ENCODE measurements around the gene NFIB. TPM values are rescaled to one million over a fixed set of nuclear protein-coding genes. Genes with fewer than 3 reads are reported as not detected.

NFIB gene
- total and polyA plus RNA-seq, 2 of the 8 experiments (the other 6 are each of a cell fraction or from before 2014, with no cell fraction given) = 2.6 to 13.1 TPM

DNA sequence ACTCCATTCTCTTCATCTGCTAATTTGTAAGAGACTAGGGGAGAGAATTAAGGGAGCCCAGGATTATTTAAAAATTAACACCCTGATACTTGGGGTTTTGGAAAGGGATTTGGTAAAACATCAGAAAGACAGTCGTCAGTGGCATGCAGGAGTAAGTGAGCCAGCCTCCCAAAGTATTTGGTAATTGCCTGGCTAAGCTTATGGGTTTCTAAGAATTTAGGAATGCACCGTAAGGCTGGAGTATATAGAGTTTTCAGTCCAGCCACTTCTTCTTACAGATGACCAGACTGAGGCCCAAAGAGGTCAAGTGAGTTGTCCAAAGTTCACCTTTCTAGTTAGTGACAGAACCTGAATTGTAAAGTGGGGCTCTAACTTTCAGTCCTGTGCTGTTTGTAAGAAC, 25.8 kb upstream of the NFIB start:
- H3K9me3 ChIP-seq (ENCODE audit: insufficient read depth in 2 of 2, low read depth in 1 of 2, low read length in 1 of 2) = no peaks in the 10 kb centered on the region; a peak in 1 of 4 replicates
- TF ChIP-seq TBP (IDR thresholded peaks at IDR 0.05; ENCODE audit: low read depth, low read length) = no peak
- no peak for TF ChIP-seq CHD1 (IDR thresholded peaks at IDR 0.05; ENCODE audit: low read depth, low read length)
- no peak for TF ChIP-seq KDM5A (IDR thresholded peaks at IDR 0.05; ENCODE audit: low read length)
- TF ChIP-seq SP2 (IDR thresholded peaks at IDR 0.05; ENCODE audit: low read length) = no peak
- no peak for TF ChIP-seq TAF7 (optimal IDR thresholded peaks at IDR 0.05; ENCODE audit: borderline replicate concordance, low read depth, low read length)
- no peak for TF ChIP-seq RAD21 (IDR thresholded peaks at IDR 0.05 in 1 of 2, conservative IDR thresholded peaks at IDR 0.05 in 1 of 2; ENCODE audit: low read depth in 2 of 2, low read length in 2 of 2)
- no peak for TF ChIP-seq RFX5 (IDR thresholded peaks at IDR 0.05; ENCODE audit: borderline replicate concordance, low read depth, low read length)
- TF ChIP-seq HDAC2 (IDR thresholded peaks at IDR 0.05; ENCODE audit: borderline replicate concordance in 1 of 2, low read depth in 2 of 2, low read length in 2 of 2) = no peak
- no peak for TF ChIP-seq SP4 (IDR thresholded peaks at IDR 0.05; ENCODE audit: low read length)
- no peak for TF ChIP-seq SUZ12 (IDR thresholded peaks at IDR 0.05; ENCODE audit: low read length)
- no peak for TF ChIP-seq SIN3A (conservative IDR thresholded peaks at IDR 0.05 in 1 of 2, IDR thresholded peaks at IDR 0.05 in 1 of 2; ENCODE audit: low read depth in 1 of 2, low read length in 2 of 2)
- no peak for TF ChIP-seq CBX5 (IDR thresholded peaks at IDR 0.05; ENCODE audit: low read depth, low read length)
- no peak for TF ChIP-seq ASH2L (IDR thresholded peaks at IDR 0.05; ENCODE audit: low read length)
- no peak for TF ChIP-seq CEBPB (IDR thresholded peaks at IDR 0.05; ENCODE audit: low read depth, low read length)
- peaks cover 2% of the 10 kb centered on the region; the same call in 1 of the 2 replicates for H3K23me2 ChIP-seq (ENCODE audit: low read depth, low read length)
- H2BK120ac ChIP-seq (replicated peaks; ENCODE audit: low read depth, low read length) = no peak overlapping the region
- no peaks in the 10 kb centered on the region for H3K36me3 ChIP-seq (ENCODE audit: control insufficient read depth in 2 of 4, insufficient read depth in 4 of 4, low read length in 3 of 4)
- no peak overlapping the region for H2AFZ ChIP-seq (ENCODE audit: low read length)
- no peak overlapping the region for H3K56ac ChIP-seq (replicated peaks; ENCODE audit: insufficient read length, low read depth, low read length)
- H3K4me1 ChIP-seq (replicated peaks in 1 of 4; ENCODE audit: control insufficient read depth in 3 of 4, insufficient read depth in 4 of 4, low read length in 3 of 4) = peaks cover 8 to 29% (median 16%) of the 10 kb centered on the region in 4 experiments; a peak in 6 of 7 replicates
- no peaks in the 10 kb centered on the region for H3K79me1 ChIP-seq (ENCODE audit: low read depth, low read length)
- no peak overlapping the region for H3K4me2 ChIP-seq (ENCODE audit: insufficient read depth in 1 of 2, low read depth in 2 of 2, low read length in 2 of 2)
- ChIA-PET POLR2A (ENCODE audit: partially characterized antibody) (no interaction called here), CTCF (ENCODE audit: partially characterized antibody) (interaction anchor here (0.6 to 1.2 kb wide), 4 partner anchors 13 to 636 kb away, joined by 3 to 4 read pairs (median 3); no protein-coding TSS in a partner anchor)
- no peak overlapping the region for H4K5ac ChIP-seq (ENCODE audit: insufficient read length, low read depth, low read length)
- H3K4me3 ChIP-seq (ENCODE audit: extremely low read depth in 1 of 4, insufficient read depth in 2 of 4, low read depth in 3 of 4, low read length in 4 of 4) = no peak overlapping the region
- no peaks in the 10 kb centered on the region for H4K20me1 ChIP-seq (replicated peaks in 1 of 2; ENCODE audit: control insufficient read depth in 1 of 2, insufficient read depth in 2 of 2, low read length in 2 of 2)
- H3K27ac ChIP-seq (ENCODE audit: low read depth, low read length) = no peak overlapping the region
- no peak overlapping the region for H3K23ac ChIP-seq (ENCODE audit: insufficient read length)
- DNase-seq (ENCODE audit: low read depth in 1 of 2, low spot score in 2 of 2) (no peak), FAIRE-seq (no peak)
- no peak overlapping the region for H3K14ac ChIP-seq (ENCODE audit: insufficient read length)
- H3K9ac ChIP-seq (replicated peaks in 1 of 4; ENCODE audit: extremely low read depth in 1 of 4, low read depth in 3 of 4, low read length in 3 of 4) = no peak overlapping the region
- no peak overlapping the region for H4K8ac ChIP-seq (ENCODE audit: extremely low read depth, insufficient read depth, low read length)
- no peak overlapping the region for H2BK15ac ChIP-seq (ENCODE audit: low read length)
- peaks cover 1 to 9% (median 6%) of the 10 kb centered on the region in 4 experiments; a peak in 5 of 7 replicates for H3K27me3 ChIP-seq (replicated peaks in 1 of 4; ENCODE audit: control insufficient read depth in 3 of 4, extremely low read depth in 1 of 4, insufficient read depth in 3 of 4, low read length in 3 of 4)
- no peak overlapping the region for H2BK12ac ChIP-seq (ENCODE audit: low read depth, low read length)
- no peak overlapping the region for H3K4ac ChIP-seq (replicated peaks; ENCODE audit: insufficient read length, low read depth, low read length)
- H2BK5ac ChIP-seq (ENCODE audit: low read depth, low read length) = no peak overlapping the region
- no peak overlapping the region for H2BK20ac ChIP-seq (ENCODE audit: low read length)
- H2AK5ac ChIP-seq (ENCODE audit: low read depth, low read length) = no peak overlapping the region
- H4K91ac ChIP-seq (replicated peaks; ENCODE audit: insufficient read length, low read length) = no peak overlapping the region
- no peaks in the 10 kb centered on the region for H3K79me2 ChIP-seq (ENCODE audit: control insufficient read depth in 1 of 2, insufficient read depth in 2 of 2, low read length in 2 of 2)
- H3K18ac ChIP-seq (ENCODE audit: extremely low read depth, low read length) = no peak overlapping the region
- 80% methylated on average over 2 of the region's 2 CpGs; no CpG with 5 or more reads in 1 of the 2 experiments for WGBS, 2 experiments (ENCODE audit: extremely low coverage in 1 of 2, insufficient coverage in 1 of 2, insufficient read length in 1 of 2, insufficient replicate concordance in 2 of 2, low coverage in 1 of 2, low lambda C conversion rate in 2 of 2, missing lambda C conversion rate in 1 of 2)
